Head of caudate nucleus (tissue), 42 donors: ENCODE data around the gene OTOP1.
"Not testable (repeated sequence)": the region's sequence is repeated elsewhere in the genome, so short reads cannot be mapped to it uniquely, and the experiment has no call there.

Experiments
- DNase-seq, 42 donors: peaks; one replicate each; pipeline versions ENCODE4 v3.0.0 to v3.0.0-alpha.2; 2020 to 2021; ENCODE audit warnings: mixed read lengths in 7 of 42
- intact Hi-C: fragments of 100-400 bp; cut with DNase I; formaldehyde crosslinking; loops from one replicate; pipeline ENCODE4 v1.15.0; 2022

OTOP1 gene

GRCh38 chr4:4248029-4248884 lies 21.5 kb upstream of the OTOP1 start, which contains the start of gene TMEM128:
Gene TMEM128 (minus strand): TSS chr4:4248223. CDS start chr4:4248202, 21 bp downstream.
- peak; percentile 92 to 98 (median 96) for DNase-seq
- intact Hi-C loops = loop anchor here (5.0 kb wide), 1 partner anchor 39 kb away; no protein-coding TSS in a partner anchor

- intact Hi-C loops = loop anchor here (5.0 kb wide), 1 partner anchor 40 kb away; no protein-coding TSS in a partner anchor
- peak in 2 of 42 donors; percentile 16 to 17 for DNase-seq
Observed at GRCh38 chr4:4247696-4248028, 20.9 kb upstream of the OTOP1 start.

- intact Hi-C loops = loop anchor here (5.0 kb wide), 1 partner anchor 42 kb away; no protein-coding TSS in a partner anchor
- DNase-seq = no peak
Observed at GRCh38 chr4:4245172-4245571, 18.4 kb upstream of the OTOP1 start.

GRCh38 chr4:4239551-4239950 lies 12.8 kb upstream of the OTOP1 start:
- intact Hi-C loops = not testable (repeated sequence)
- DNase-seq = peak in 9 of 42 donors; percentile 14 to 62 (median 38)

- intact Hi-C loops = no loop called here
- no peak for DNase-seq
Observed at GRCh38 chr4:4233610-4234009, 6.9 kb upstream of the OTOP1 start.

GRCh38 chr4:4228356-4228668 lies 1.6 kb upstream of the OTOP1 start:
- no peak for DNase-seq
- intact Hi-C loops = no loop called here

GRCh38 chr4:4227510-4228355 lies 1.0 kb upstream of the OTOP1 start:
- peak in 1 of 42 donors; percentile 19 for DNase-seq
- intact Hi-C loops = no loop called here

- intact Hi-C loops = no loop called here
- peak in 10 of 42 donors; percentile 5 to 38 (median 22) for DNase-seq
Observed at GRCh38 chr4:4225915-4226605, 669 bp downstream of the OTOP1 start.

- intact Hi-C loops = no loop called here
Observed at GRCh38 chr4:4217113-4217512, 9.6 kb downstream of the OTOP1 start.

GRCh38 chr4:4216648-4217047 lies 10.1 kb downstream of the OTOP1 start:
- peak in 2 of 42 donors; percentile 2 to 18 for DNase-seq
- intact Hi-C loops = no loop called here

More at GRCh38 chr4:4217113-4217512, 9.6 kb downstream of the OTOP1 start:
- no peak for DNase-seq

GRCh38 chr4:4213674-4214073 lies 13.1 kb downstream of the OTOP1 start:
- DNase-seq, intact Hi-C loops: not testable (repeated sequence)

GRCh38 chr4:4206204-4206603 lies 20.5 kb downstream of the OTOP1 start:
- intact Hi-C loops = no loop called here
- DNase-seq = no peak

GRCh38 chr4:4204401-4204745 lies 22.4 kb downstream of the OTOP1 start:
- intact Hi-C loops = no loop called here
- no peak for DNase-seq

- DNase-seq = no peak
- intact Hi-C loops = no loop called here
Observed at GRCh38 chr4:4203688-4204400, 22.9 kb downstream of the OTOP1 start.

- intact Hi-C loops = no loop called here
- no peak for DNase-seq
Observed at GRCh38 chr4:4202510-4202909, 24.2 kb downstream of the OTOP1 start.

- intact Hi-C loops = no loop called here
- DNase-seq = no peak
Observed at GRCh38 chr4:4200624-4201023, 26.1 kb downstream of the OTOP1 start.

- DNase-seq = no peak
- intact Hi-C loops = no loop called here
Observed at GRCh38 chr4:4195354-4195753, 31.4 kb downstream of the OTOP1 start.

GRCh38 chr4:4188557-4188956 lies 38.2 kb downstream of the OTOP1 start:
- intact Hi-C loops, DNase-seq: not testable (repeated sequence)

GRCh38 chr4:4185528-4185927 lies 41.2 kb downstream of the OTOP1 start:
- intact Hi-C loops = no loop called here
- no peak for DNase-seq
